A549 (cell line): ENCODE measurements around the gene DIRAS3. TPM values are rescaled to one million over a fixed set of nuclear protein-coding genes. Genes with fewer than 3 reads are reported as not detected.

ENCODE experiments used
- ATAC-seq, 2 experiments: fragments of 200-7000 bp in 1 of 2; fragments of >200 bp in 1 of 2; cut with Nextera tagmentation in 1 of 2; cut with Tn5 transposase in 1 of 2; 3 replicates each; pipeline versions ENCODE4 v1.8.0 to v1.9.1; 2018 to 2020; ENCODE audit warnings: mild to moderate bottlenecking in 1 of 2, moderate library complexity in 1 of 2
- CTCF ChIA-PET: fragments of 300-600 bp; sonication (Branson Sonifier 250); formaldehyde crosslinking; extraction: SDS; loops from one replicate; lab custom pipeline; 2021; ENCODE audit warnings: antibody characterized with exemption, inconsistent platforms; lab: Yijun Ruan, JAX
- POLR2A ChIA-PET: fragments of 350-600 bp; formaldehyde crosslinking; extraction: SDS; loops from one replicate; lab custom pipeline; 2021; ENCODE audit warnings: antibody characterized with exemption, inconsistent platforms; lab: Yijun Ruan, JAX
- DNase-seq, 2 experiments: peaks; one replicate each; pipeline versions ENCODE4 v3.0.0 to v3.0.0-alpha.2; 2011 to 2016; ENCODE audit warnings: low read depth in 1 of 2, low spot score in 1 of 2
- FAIRE-seq: peaks from 2 replicates; lab custom pipeline; 2011; peaks lifted over from hg19 to GRCh38; lab: Jason Lieb, UNC
- H3K27ac ChIP-seq, 2 experiments: fragments of >200 bp; sonication (Bioruptor Twin); formaldehyde crosslinking; 3 replicates each; pipeline ENCODE4 v1.5.1; 2016 to 2017
- H3K4me1 ChIP-seq: fragments of >200 bp; sonication (Bioruptor Twin); formaldehyde crosslinking; 3 replicates; pipeline ENCODE4 v1.6.1; 2016
- H3K4me2 ChIP-seq: fragments of >200 bp; sonication (Bioruptor Twin); formaldehyde crosslinking; 3 replicates; pipeline ENCODE4 v1.6.1; 2016
- H3K4me3 ChIP-seq: fragments of >200 bp; sonication (Bioruptor Twin); formaldehyde crosslinking; 3 replicates; pipeline ENCODE4 v1.5.1; 2016
- H3K9me3 ChIP-seq: fragments of >200 bp; sonication (Bioruptor Twin); formaldehyde crosslinking; 3 replicates; pipeline ENCODE4 v1.6.1; 2016
- BCL3 ChIP-seq: fragments of >200 bp; sonication (Bioruptor Twin); formaldehyde crosslinking; IDR thresholded peaks from 3 replicates; pipeline ENCODE4 v1.6.1; 2016
- BHLHE40 ChIP-seq: IDR thresholded peaks from 2 replicates; pipeline ENCODE4 v1.6.1; 2012; ENCODE audit warnings: low read depth, low read length, inconsistent platforms
- CEBPB ChIP-seq, 2 experiments: fragments of >200 bp in 1 of 2; sonication (Bioruptor Twin) in 1 of 2; formaldehyde crosslinking in 1 of 2; IDR thresholded peaks; 2 replicates each; pipeline ENCODE4 v1.6.1; 2012 to 2016
- CHD2 ChIP-seq: fragments of 150-350 bp; IDR thresholded peaks from 2 replicates; pipeline ENCODE4 v1.6.1; 2014; ENCODE audit warnings: low read length; ENCODE audit not compliant: partially characterized antibody
- CTCF ChIP-seq: fragments of >200 bp; sonication (Bioruptor Twin); formaldehyde crosslinking; IDR thresholded peaks from 3 replicates; pipeline ENCODE4 v1.5.1; 2016
- EHF ChIP-seq: fragments of 250-450 bp; sonication (Bioruptor Pico); IDR thresholded peaks from 2 replicates; pipeline ENCODE4 v1.5.0; 2020; ENCODE audit warnings: mild to moderate bottlenecking
- EHMT2 ChIP-seq: fragments of 200-600 bp; sonication (generic); IDR thresholded peaks from 2 replicates; pipeline ENCODE4 v1.6.1; 2016; ENCODE audit warnings: antibody characterized with exemption, low read depth, mild to moderate bottlenecking, moderate library complexity
- ELK1 ChIP-seq: fragments of 150-350 bp; IDR thresholded peaks from 2 replicates; pipeline ENCODE4 v1.6.1; 2014; ENCODE audit warnings: low read depth, mild to moderate bottlenecking, low read length
- FOSB ChIP-seq: fragments of 250-450 bp; sonication (Bioruptor Pico); IDR thresholded peaks from 2 replicates; pipeline ENCODE4 v1.5.0; 2020; ENCODE audit warnings: mild to moderate bottlenecking, moderate library complexity
- GATA3 ChIP-seq: IDR thresholded peaks from 2 replicates; pipeline ENCODE4 v1.6.1; 2012; ENCODE audit warnings: borderline replicate concordance
- HEYL ChIP-seq: fragments of 250-450 bp; sonication (Bioruptor Pico); IDR thresholded peaks from 2 replicates; pipeline ENCODE4 v1.8.0; 2021; ENCODE audit warnings: mild to moderate bottlenecking, moderate library complexity
- HOXA7 ChIP-seq: fragments of 250-450 bp; sonication (Bioruptor Pico); IDR thresholded peaks from 2 replicates; pipeline ENCODE4 v1.5.0; 2020; ENCODE audit warnings: mild to moderate bottlenecking, moderate library complexity
- KDM5A ChIP-seq: fragments of 200-600 bp; sonication (generic); IDR thresholded peaks from 2 replicates; pipeline ENCODE4 v1.6.1; 2016; ENCODE audit warnings: antibody characterized with exemption, mild to moderate bottlenecking
- MAFK ChIP-seq: fragments of 450-650 bp; IDR thresholded peaks from 2 replicates; pipeline ENCODE4 v1.6.1; 2014; ENCODE audit not compliant: partially characterized antibody
- MYC ChIP-seq: IDR thresholded peaks from 2 replicates; pipeline ENCODE4 v1.6.1; 2012; ENCODE audit warnings: mild to moderate bottlenecking, inconsistent platforms, low read length, improper control_type of control experiment, borderline replicate concordance
- POLR2A ChIP-seq: IDR thresholded peaks from 2 replicates; pipeline ENCODE4 v1.6.1; 2012; ENCODE audit warnings: mild to moderate bottlenecking, low read length
- POLR2AphosphoS2 ChIP-seq: conservative IDR thresholded peaks from 2 replicates; pipeline ENCODE4 v1.6.1; 2012; ENCODE audit warnings: low read length, improper control_type of control experiment, inconsistent platforms
- RAD21 ChIP-seq, 2 experiments: fragments of >200 bp in 1 of 2; sonication (Bioruptor Twin) in 1 of 2; formaldehyde crosslinking in 1 of 2; IDR thresholded peaks in 1 of 2; conservative IDR thresholded peaks in 1 of 2; 2 replicates in 1 of 2; 3 replicates in 1 of 2; pipeline ENCODE4 v1.6.1; 2012 to 2018; ENCODE audit warnings: inconsistent platforms in 1 of 2
- RFX5 ChIP-seq: fragments of 450-650 bp; IDR thresholded peaks from 2 replicates; pipeline ENCODE4 v1.7.1; 2014; ENCODE audit warnings: antibody characterized with exemption, mild to moderate bottlenecking, moderate library complexity
- ZC3H11A ChIP-seq: fragments of 450-650 bp; IDR thresholded peaks from 2 replicates; pipeline ENCODE4 v1.6.1; 2014; ENCODE audit warnings: antibody characterized with exemption, mild to moderate bottlenecking
- WGBS: methylation state at CpG from one replicate; pipeline ENCODE4 v1.1.6; 2017; ENCODE audit errors: missing lambda C conversion rate; 5-methylcytosine and 5-hydroxymethylcytosine counted together
- polyA plus RNA-seq, 4 experiments: library from polyadenylated mRNA; depleted of rRNA in 3 of 4; stranded (reverse); fragments of >200 nt; fragmentation: RNase III in 1 of 4; extraction: RNeasy Plus Mini Kit Qiagen cat#74134 plus additional on column Dnase treatment in 1 of 4; gene quantifications; 2 replicates in 3 of 4; 3 replicates in 1 of 4; pipeline ENCODE4 v1.2.3, GENCODE V29; 2011 to 2017

Gene DIRAS3
- polyA plus RNA-seq, 2 of the 4 experiments (the other 2 are of a cell fraction), result 1.8 to 3.6 TPM

- ChIA-PET CTCF (interaction anchor here (0.7 to 1.5 kb wide), 3 partner anchors 17 to 327 kb away, joined by 3 to 4 read pairs (median 3); no protein-coding TSS in a partner anchor), POLR2A (no interaction called here)
- Histone ChIP-seq H3K4me1 (no peaks in the 10 kb centered on the region), H3K27ac (no peak overlapping the region), H3K9me3 (no peaks in the 10 kb centered on the region), H3K4me2 (no peak overlapping the region), H3K4me3 (no peak overlapping the region)
- ATAC-seq, result no peak
- WGBS, result 75% methylated on average over 4 of the region's 4 CpGs
- FAIRE-seq, result no peak
- no peak for DNase-seq
- TF ChIP-seq RFX5 (no peak), CHD2 (no peak), CEBPB (IDR thresholded peaks at IDR 0.05) (no peak), BHLHE40 (no peak), HOXA7 (CRISPR knock-in tag) (no peak), MYC (no peak), CTCF (no peak), RAD21 (conservative IDR thresholded peaks at IDR 0.05 in 1 of 2, IDR thresholded peaks at IDR 0.05 in 1 of 2) (no peak), KDM5A (no peak), HEYL (no peak), MAFK (no peak), POLR2A (no peak), ZC3H11A (no peak), EHF (CRISPR knock-in tag) (no peak), BCL3 (no peak), FOSB (CRISPR knock-in tag) (no peak), POLR2AphosphoS2 (no peak), ELK1 (no peak)
- TF ChIP-seq, all 56 proteins: peak for 0
Measured at GRCh38 chr1:68087184-68087583, 36.8 kb upstream of the DIRAS3 start.

GRCh38 chr1:68085752-68086151 is 35.3 kb upstream of the DIRAS3 start:
- no peak for FAIRE-seq
- CTCF ChIA-PET, result interaction anchor here (0.6 to 1.0 kb wide), 2 partner anchors 32 to 325 kb away, joined by 3 read pairs; no protein-coding TSS in a partner anchor

More at GRCh38 chr1:68085752-68086151, 35.3 kb upstream of the DIRAS3 start:
- H3K4me2 ChIP-seq, result no peak overlapping the region
- no peak for TF ChIP-seq CTCF
- no peak for TF ChIP-seq EHMT2
- no peak for TF ChIP-seq HOXA7 (CRISPR knock-in tag)
- TF ChIP-seq GATA3, result no peak
- no peaks in the 10 kb centered on the region for H3K9me3 ChIP-seq
- whole genome bisulfite sequencing, result 63% methylated on average over 1 of the region's 1 CpG
- no peak overlapping the region for H3K27ac ChIP-seq
- ATAC-seq (no peak), DNase-seq (no peak)
- H3K4me1 ChIP-seq, result no peaks in the 10 kb centered on the region
- POLR2A ChIA-PET, result no interaction called here
- H3K4me3 ChIP-seq, result no peak overlapping the region
